ENCODE data around the gene TTLL4. TPM values are rescaled to one million over a fixed set of nuclear protein-coding genes. Genes with fewer than 3 reads are reported as not detected.

TTLL4 gene
- total RNA-seq, 1 donor from 2014 or later = 50.3 TPM

Other genes starting within 250 kb of the TTLL4 start
- gene USP37, start 142.5 kb upstream of the TTLL4 start, total RNA-seq = 27.3 TPM
- 30.4 TPM for gene CNOT9, start 142.0 kb upstream of the TTLL4 start, total RNA-seq
- gene PLCD4, start 102.9 kb upstream of the TTLL4 start, total RNA-seq = 9.1 TPM
- 32.1 TPM for gene ZNF142, start 51.2 kb upstream of the TTLL4 start, total RNA-seq
- 26.8 TPM for gene BCS1L, start 51.2 kb upstream of the TTLL4 start, total RNA-seq
- 25.2 TPM for gene RNF25, start 38.8 kb upstream of the TTLL4 start, total RNA-seq
- 39.1 TPM for gene STK36, start 38.7 kb upstream of the TTLL4 start, total RNA-seq
- 51.8 TPM for gene CYP27A1, start 71.3 kb downstream of the TTLL4 start, total RNA-seq
- gene PRKAG3, start 121.0 kb downstream of the TTLL4 start, total RNA-seq = 0.49 TPM
- 23.3 TPM for gene WNT6, start 149.0 kb downstream of the TTLL4 start, total RNA-seq
- 0.94 TPM for gene WNT10A, start 170.0 kb downstream of the TTLL4 start, total RNA-seq
- gene CDK5R2, start 248.8 kb downstream of the TTLL4 start, total RNA-seq = not detected

Data from sciatic nerve (tissue), 1 donor.